ENCODE data around the gene CCL5. TPM values are rescaled to one million over a fixed set of nuclear protein-coding genes. Genes with fewer than 3 reads are reported as not detected.

CCL5 gene
- total and polyA plus RNA-seq, 4 donors: 3.2 to 15.3 (median 10.7) TPM

- Histone ChIP-seq H3K27me3 (ENCODE audit: control insufficient read depth in 3 of 3, insufficient read depth in 3 of 3, low read length in 2 of 3) (no peaks in the 10 kb centered on the region), H3K4me3 (no peak overlapping the region), H3K9me3 (ENCODE audit: control insufficient read depth in 4 of 4, insufficient read depth in 3 of 4, low read length in 3 of 4) (no peaks in the 10 kb centered on the region), H3K27ac (ENCODE audit: low read depth in 1 of 2, low read length in 1 of 2) (no peak overlapping the region), H3K4me1 (ENCODE audit: control insufficient read depth in 5 of 5, insufficient read depth in 5 of 5, low read length in 5 of 5) (peaks cover 0 to 3% (median 0%) of the 10 kb centered on the region in 5 donors), H3K9ac (ENCODE audit: insufficient read depth in 1 of 2, low read length in 2 of 2) (no peak overlapping the region), H3K36me3 (ENCODE audit: control insufficient read depth in 4 of 4, insufficient read depth in 4 of 4, low read length in 4 of 4) (no peaks in the 10 kb centered on the region)
- no peak for TF ChIP-seq CTCF (IDR thresholded peaks at IDR 0.05; ENCODE audit: control extremely low read depth, extremely low read depth)
- 82 to 94% methylated on average over 3 of the region's 3 CpGs for WGBS, 2 donors
- DNase-seq (no peak), ATAC-seq (ENCODE audit: insufficient read depth, low FRiP score) (no peak)
Observed at GRCh38 chr17:35876534-35876933, 3.6 kb downstream of the CCL5 start.

DNA sequence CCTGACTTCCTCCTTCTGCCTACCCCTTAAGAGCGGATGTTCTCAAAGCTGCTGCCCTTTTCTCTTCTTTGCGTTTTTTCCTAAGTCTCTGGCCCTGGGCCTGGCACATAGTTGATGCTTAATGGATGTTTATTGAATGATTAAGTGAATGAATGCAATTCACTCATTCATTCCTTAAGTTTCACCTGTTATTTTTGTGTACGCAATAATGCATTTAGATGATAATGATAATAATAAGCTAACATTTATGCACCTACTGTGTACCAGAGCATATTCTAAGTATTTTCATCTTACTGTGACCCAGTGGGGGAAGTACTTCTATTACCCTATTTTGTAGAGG lies 4.4 kb downstream of the CCL5 start:
- Histone ChIP-seq H3K4me1 (ENCODE audit: control insufficient read depth in 5 of 5, insufficient read depth in 5 of 5, low read length in 5 of 5) (peaks cover 0 to 3% (median 0%) of the 10 kb centered on the region in 5 donors), H3K27me3 (ENCODE audit: control insufficient read depth in 3 of 3, insufficient read depth in 3 of 3, low read length in 2 of 3) (no peaks in the 10 kb centered on the region), H3K36me3 (ENCODE audit: control insufficient read depth in 4 of 4, insufficient read depth in 4 of 4, low read length in 4 of 4) (no peaks in the 10 kb centered on the region), H3K9me3 (ENCODE audit: control insufficient read depth in 4 of 4, insufficient read depth in 3 of 4, low read length in 3 of 4) (no peaks in the 10 kb centered on the region), H3K4me3 (no peak overlapping the region), H3K9ac (ENCODE audit: insufficient read depth in 1 of 2, low read length in 2 of 2) (no peak overlapping the region), H3K27ac (ENCODE audit: low read depth in 1 of 2, low read length in 1 of 2) (peak overlapping the region in 1 of 2 donors; percentile 24)
- DNase-seq (no peak), ATAC-seq (ENCODE audit: insufficient read depth, low FRiP score) (no peak)
- 45 to 55% methylated on average over 3 of the region's 3 CpGs for WGBS, 2 donors
- no peak for TF ChIP-seq CTCF (IDR thresholded peaks at IDR 0.05; ENCODE audit: control extremely low read depth, extremely low read depth)

- peak overlapping the region in 1 of 2 donors; percentile 24 for H3K27ac ChIP-seq (ENCODE audit: low read depth in 1 of 2, low read length in 1 of 2)
- no peak for ATAC-seq (ENCODE audit: insufficient read depth, low FRiP score)
- no peak for TF ChIP-seq CTCF (IDR thresholded peaks at IDR 0.05; ENCODE audit: control extremely low read depth, extremely low read depth)
- DNase-seq: no peak
- no peaks in the 10 kb centered on the region for H3K36me3 ChIP-seq (ENCODE audit: control insufficient read depth in 4 of 4, insufficient read depth in 4 of 4, low read length in 4 of 4)
- 32 to 38% methylated on average over 5 of the region's 5 CpGs for WGBS, 2 donors
- no peak overlapping the region for H3K4me3 ChIP-seq
- no peak overlapping the region for H3K9ac ChIP-seq (ENCODE audit: insufficient read depth in 1 of 2, low read length in 2 of 2)
- H3K4me1 ChIP-seq (ENCODE audit: control insufficient read depth in 5 of 5, insufficient read depth in 5 of 5, low read length in 5 of 5): peaks cover 0 to 3% (median 0%) of the 10 kb centered on the region in 5 donors
- no peaks in the 10 kb centered on the region for H3K9me3 ChIP-seq (ENCODE audit: control insufficient read depth in 4 of 4, insufficient read depth in 3 of 4, low read length in 3 of 4)
- no peaks in the 10 kb centered on the region for H3K27me3 ChIP-seq (ENCODE audit: control insufficient read depth in 3 of 3, insufficient read depth in 3 of 3, low read length in 2 of 3)
Observed at GRCh38 chr17:35875072-35875799, 4.9 kb downstream of the CCL5 start.

Data from lung (tissue), 12 donors.